GM21360 (cell line): Measurements from ENCODE around the gene CUTA.
"Not testable (repeated sequence)": the region's sequence is repeated elsewhere in the genome, so short reads cannot be mapped to it uniquely, and the experiment has no call there.

ENCODE experiments used
- ATAC-seq: cut with Tn5 transposase; IDR thresholded peaks from one replicate; pipeline ENCODE4 v1.9.1; 2021; ENCODE audit warnings: mild to moderate bottlenecking, moderate library complexity; ENCODE audit not compliant: unreplicated experiment

CUTA gene

GRCh38 chr6:33373960-33374910 lies 43.7 kb downstream of the CUTA start:
- no peak for ATAC-seq

DNA sequence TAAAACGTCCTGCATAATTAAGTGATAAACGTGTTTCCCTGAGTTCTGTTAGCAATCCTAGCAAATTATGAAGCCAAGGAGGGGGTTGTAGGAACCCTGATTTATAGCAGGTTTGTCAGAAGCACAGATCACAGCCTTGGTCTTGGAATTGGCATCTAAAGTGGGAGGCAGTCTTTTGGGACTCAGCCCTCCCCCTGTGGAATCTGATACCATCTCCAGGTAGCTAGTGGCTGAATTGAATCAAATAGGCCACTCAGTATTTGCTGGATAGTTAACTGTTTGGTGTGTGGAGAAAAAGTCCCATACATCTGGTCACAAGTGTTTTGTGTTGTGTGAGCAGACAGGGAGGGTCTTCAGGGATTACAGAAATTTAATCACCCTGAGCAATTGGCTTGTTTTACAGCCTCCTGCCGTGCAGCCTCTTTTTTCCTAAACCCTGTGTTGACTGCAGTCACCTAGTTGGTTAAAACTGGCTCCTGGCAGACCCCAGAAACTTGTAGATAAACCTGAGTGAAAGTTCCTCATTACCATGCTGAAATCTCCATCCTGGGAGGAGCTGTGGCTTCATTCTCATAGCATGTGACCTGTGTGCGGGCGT lies 45.3 kb downstream of the CUTA start:
- no peak for ATAC-seq

- ATAC-seq = not testable (repeated sequence)
These were observed 46.0 kb downstream of the CUTA start for GRCh38 chr6:33371901-33372300.

DNA sequence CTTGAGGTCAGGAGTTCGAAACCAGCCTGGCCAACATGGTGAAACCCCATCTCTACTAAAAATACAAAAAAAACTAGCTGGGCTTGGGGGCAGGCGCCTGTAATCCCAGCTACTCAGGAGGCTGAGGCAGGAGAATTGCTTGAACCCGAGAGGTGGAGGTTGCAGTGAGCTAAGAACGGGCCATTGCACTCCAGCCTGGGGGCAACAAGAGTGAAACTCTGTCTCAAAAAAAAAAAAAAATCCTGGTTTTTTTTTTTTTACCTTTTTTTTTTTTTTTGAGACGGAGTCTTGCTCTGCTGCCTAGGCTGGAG lies 50.2 kb downstream of the CUTA start:
- not testable (repeated sequence) for ATAC-seq

DNA sequence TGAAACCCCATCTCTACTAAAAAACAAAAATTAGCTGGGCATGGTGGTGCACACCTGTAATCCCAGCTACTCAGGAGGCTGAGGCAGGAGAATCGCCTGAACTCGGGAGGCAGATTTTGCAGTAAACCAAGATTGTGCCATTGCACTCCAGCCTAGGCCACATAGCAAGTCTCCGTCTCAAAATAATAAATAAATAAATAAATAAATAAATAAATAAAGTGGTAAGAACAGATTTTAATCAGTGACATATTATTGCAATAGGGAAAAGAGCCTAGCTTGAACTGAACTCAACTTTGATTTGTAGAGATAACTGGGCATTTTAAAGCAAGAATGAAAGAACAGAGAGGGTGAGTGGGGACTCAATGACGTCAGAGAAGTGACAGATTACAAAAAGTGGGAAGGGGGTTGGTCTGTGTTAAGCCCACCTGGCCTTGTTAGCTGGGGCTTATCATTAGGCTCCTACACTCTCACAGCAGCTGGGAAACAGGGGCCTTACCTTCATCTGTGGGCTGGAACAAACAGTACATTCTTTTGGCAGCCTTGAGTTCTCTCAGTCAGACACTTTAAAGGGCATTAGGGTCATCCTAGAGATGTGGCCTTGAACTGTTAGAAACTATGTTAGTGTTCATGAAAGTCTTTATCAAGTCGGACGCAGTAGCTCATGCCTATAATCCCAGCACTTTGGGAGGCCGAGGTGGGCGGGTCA lies 50.7 kb downstream of the CUTA start:
- no peak for ATAC-seq
